Right lobe of liver (tissue), 4 donors: Measurements from ENCODE around the gene MAD2L1.

Experiments
- POLR2A ChIP-seq: fragments of 450-650 bp; IDR thresholded peaks from one replicate; pipeline ENCODE4 v1.6.1; 2017; ENCODE audit warnings: antibody characterized with exemption, mild to moderate bottlenecking
- TF ChIP-seq, protein P1 (sequence below), 4 donors: fragments of 200-600 bp in 3 of 4; fragments of 450-650 bp in 1 of 4; IDR thresholded peaks; one replicate each; pipeline versions ENCODE4 v1.5.1 to v1.8.0; 2016 to 2022; ENCODE audit warnings: antibody characterized with exemption in 4 of 4, mild to moderate bottlenecking in 2 of 4
- donor health status: DM: no; HTN: no; CAD: no.
- donor health status: DM: no; HTN: no; CAD: no.
- donor health status: DM: no; HTN: yes; CAD: no.

- TF ChIP-seq, protein P1, sequence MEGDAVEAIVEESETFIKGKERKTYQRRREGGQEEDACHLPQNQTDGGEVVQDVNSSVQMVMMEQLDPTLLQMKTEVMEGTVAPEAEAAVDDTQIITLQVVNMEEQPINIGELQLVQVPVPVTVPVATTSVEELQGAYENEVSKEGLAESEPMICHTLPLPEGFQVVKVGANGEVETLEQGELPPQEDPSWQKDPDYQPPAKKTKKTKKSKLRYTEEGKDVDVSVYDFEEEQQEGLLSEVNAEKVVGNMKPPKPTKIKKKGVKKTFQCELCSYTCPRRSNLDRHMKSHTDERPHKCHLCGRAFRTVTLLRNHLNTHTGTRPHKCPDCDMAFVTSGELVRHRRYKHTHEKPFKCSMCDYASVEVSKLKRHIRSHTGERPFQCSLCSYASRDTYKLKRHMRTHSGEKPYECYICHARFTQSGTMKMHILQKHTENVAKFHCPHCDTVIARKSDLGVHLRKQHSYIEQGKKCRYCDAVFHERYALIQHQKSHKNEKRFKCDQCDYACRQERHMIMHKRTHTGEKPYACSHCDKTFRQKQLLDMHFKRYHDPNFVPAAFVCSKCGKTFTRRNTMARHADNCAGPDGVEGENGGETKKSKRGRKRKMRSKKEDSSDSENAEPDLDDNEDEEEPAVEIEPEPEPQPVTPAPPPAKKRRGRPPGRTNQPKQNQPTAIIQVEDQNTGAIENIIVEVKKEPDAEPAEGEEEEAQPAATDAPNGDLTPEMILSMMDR (IDR thresholded peaks at IDR 0.05), result no peak
- no peak for TF ChIP-seq POLR2A
Observed at GRCh38 chr4:120070196-120070595, 3.5 kb upstream of the MAD2L1 start.
